HFFc6 (cell line): Measurements from ENCODE around the gene CACNA1G. TPM values are rescaled to one million over a fixed set of nuclear protein-coding genes. Genes with fewer than 3 reads are reported as not detected.

Source experiments
- DNase-seq: peaks from one replicate; pipeline ENCODE4 v3.0.0-alpha.2; 2018
- H3K27ac Mint-ChIP-seq: 2 replicates; pipeline ENCODE4 v1.8.0; 2020; ENCODE audit warnings: mild to moderate bottlenecking, mixed read lengths
- H3K27me3 Mint-ChIP-seq: 2 replicates; pipeline ENCODE4 v1.8.0; 2021; ENCODE audit warnings: mild to moderate bottlenecking, moderate library complexity, mixed read lengths; ENCODE audit not compliant: insufficient read depth
- H3K36me3 Mint-ChIP-seq: 2 replicates; pipeline ENCODE4 v1.8.0; 2021; ENCODE audit warnings: low read depth, mixed read lengths
- H3K4me1 Mint-ChIP-seq: 2 replicates; pipeline ENCODE4 v1.8.0; 2020; ENCODE audit warnings: low read depth, mixed read lengths
- H3K4me3 Mint-ChIP-seq: 2 replicates; pipeline ENCODE4 v1.8.0; 2020; ENCODE audit warnings: mild to moderate bottlenecking, moderate library complexity, mixed read lengths
- H3K9me3 Mint-ChIP-seq: 2 replicates; pipeline ENCODE4 v1.8.0; 2020; ENCODE audit warnings: mild to moderate bottlenecking, mixed read lengths
- CTCF ChIP-seq: fragments of 200-600 bp; sonication (generic); IDR thresholded peaks from 2 replicates; pipeline ENCODE4 v1.5.0; 2021; ENCODE audit warnings: antibody characterized with exemption, mild to moderate bottlenecking
- total RNA-seq, 6 experiments: library from RNA; stranded (reverse); fragmentation: NEBNext Ultra II Directional; extraction: Animal tissue kit (Norgen Biotek cat#: 25700); gene quantifications; 2 replicates in 1 of 6; 3 replicates in 5 of 6; pipeline ENCODE4 v1.2.3, GENCODE V29; 2021

Gene CACNA1G
- total RNA-seq, 6 experiments from 2014 or later = 0.03 to 0.19 (median 0.05) TPM; not detected in 1

GRCh38 chr17:50666316-50666715 is 105.8 kb downstream of the CACNA1G start:
- Mint-ChIP-seq H3K27ac (no peak overlapping the region), H3K27me3 (0 out of 2 replicates have a peak, but pooled peaks cover 2% of the 10 kb centered on the region), H3K36me3 (peaks cover 9% of the 10 kb centered on the region; the same call in 1 of the 2 replicates), H3K4me3 (no peak overlapping the region), H3K4me1 (peaks cover 58% of the 10 kb centered on the region), H3K9me3 (no peaks in the 10 kb centered on the region)
- DNase-seq = no peak
- TF ChIP-seq CTCF = no peak

GRCh38 chr17:50667259-50668024 is 106.9 kb downstream of the CACNA1G start:
- Mint-ChIP-seq H3K36me3 (peaks cover 4% of the 10 kb centered on the region; the same call in 1 of the 2 replicates), H3K27ac (peak overlapping the region; percentile 92), H3K9me3 (no peaks in the 10 kb centered on the region), H3K4me3 (peak overlapping the region; percentile 62), H3K4me1 (peaks cover 56% of the 10 kb centered on the region), H3K27me3 (no peaks in the 10 kb centered on the region)
- no peak for TF ChIP-seq CTCF
- no peak for DNase-seq

GRCh38 chr17:50668025-50668837 is 107.7 kb downstream of the CACNA1G start:
- Mint-ChIP-seq H3K27me3 (no peaks in the 10 kb centered on the region), H3K4me1 (peaks cover 48% of the 10 kb centered on the region), H3K36me3 (peaks cover 1% of the 10 kb centered on the region; the same call in 1 of the 2 replicates), H3K4me3 (peak overlapping the region; percentile 62), H3K9me3 (no peaks in the 10 kb centered on the region), H3K27ac (peak overlapping the region; percentile 92)
- TF ChIP-seq CTCF = no peak
- no peak for DNase-seq

GRCh38 chr17:50668838-50669581 is 108.5 kb downstream of the CACNA1G start:
- no peaks in the 10 kb centered on the region for H3K9me3 Mint-ChIP-seq
- TF ChIP-seq CTCF = no peak
- H3K4me1 Mint-ChIP-seq = peaks cover 46% of the 10 kb centered on the region
- DNase-seq = no peak
- H3K27ac Mint-ChIP-seq = peak overlapping the region; percentile 92
- H3K4me3 Mint-ChIP-seq = no peak overlapping the region; the same call in 1 of the 2 replicates
- H3K36me3 Mint-ChIP-seq = no peaks in the 10 kb centered on the region
- H3K27me3 Mint-ChIP-seq = no peaks in the 10 kb centered on the region

- DNase-seq = no peak
- H3K27me3 Mint-ChIP-seq = no peaks in the 10 kb centered on the region
- H3K36me3 Mint-ChIP-seq = no peaks in the 10 kb centered on the region; the same call in 1 of the 2 replicates
- no peak overlapping the region for H3K27ac Mint-ChIP-seq
- no peaks in the 10 kb centered on the region for H3K9me3 Mint-ChIP-seq
- peaks cover 43% of the 10 kb centered on the region for H3K4me1 Mint-ChIP-seq
- TF ChIP-seq CTCF = no peak
- H3K4me3 Mint-ChIP-seq = no peak overlapping the region
Measured at GRCh38 chr17:50672071-50672470, 111.6 kb downstream of the CACNA1G start.
